MCF 10A (cell line): Measurements from ENCODE around the gene RHAG. TPM values are rescaled to one million over a fixed set of nuclear protein-coding genes. Genes with fewer than 3 reads are reported as not detected.

Source experiments
- BruUV-seq: library from RNA; stranded (reverse); fragments of 400-500 nt; replicated peaks from 2 replicates; lab custom pipeline; 2021; lab: Mats Ljungman, UMichigan
- CTCF ChIA-PET: fragments of 300-600 bp; sonication (Branson Sonifier 250); formaldehyde crosslinking; extraction: SDS; loops from one replicate; lab custom pipeline; 2021; ENCODE audit warnings: antibody characterized with exemption, inconsistent platforms; lab: Yijun Ruan, JAX
- POLR2A ChIA-PET: fragments of 300-600, 350-650 bp; sonication (Branson Sonifier 250); formaldehyde crosslinking; extraction: SDS; loops from one replicate; lab custom pipeline; 2020; ENCODE audit warnings: antibody characterized with exemption, inconsistent platforms; lab: Yijun Ruan, JAX
- DNase-seq: peaks from one replicate; pipeline ENCODE4 v3.0.0-alpha.2; 2018; ENCODE audit not compliant: unreplicated experiment
- H3K27ac Mint-ChIP-seq: one replicate; pipeline ENCODE4 v1.8.0; 2022; ENCODE audit warnings: mild to moderate bottlenecking, low read depth, mixed read lengths; ENCODE audit not compliant: unreplicated experiment
- H3K27me3 Mint-ChIP-seq: one replicate; pipeline ENCODE4 v1.8.0; 2022; ENCODE audit warnings: mixed read lengths; ENCODE audit not compliant: insufficient read depth, unreplicated experiment
- H3K36me3 Mint-ChIP-seq: one replicate; pipeline ENCODE4 v1.8.0; 2022; ENCODE audit warnings: mild to moderate bottlenecking, moderate library complexity, mixed read lengths; ENCODE audit not compliant: insufficient read depth, unreplicated experiment
- H3K4me1 Mint-ChIP-seq: one replicate; pipeline ENCODE4 v1.8.0; 2022; ENCODE audit warnings: mixed read lengths; ENCODE audit not compliant: insufficient read depth, unreplicated experiment
- H3K4me3 Mint-ChIP-seq: one replicate; pipeline ENCODE4 v1.8.0; 2022; ENCODE audit warnings: mild to moderate bottlenecking, moderate library complexity, mixed read lengths; ENCODE audit not compliant: unreplicated experiment
- H3K9me3 Mint-ChIP-seq: one replicate; pipeline ENCODE4 v1.8.0; 2022; ENCODE audit warnings: mixed read lengths; ENCODE audit not compliant: unreplicated experiment
- intact Hi-C: fragments of 100-400 bp; cut with micrococcal nuclease; formaldehyde crosslinking; loops from 2 replicates; pipeline ENCODE4 v1.14.1; 2022
- total RNA-seq: library from RNA; stranded (reverse); gene quantifications from 2 replicates; pipeline ENCODE4 v1.2.3, GENCODE V29; 2022
- TF ChIP-seq, protein P1 (sequence below): fragments of 200-600 bp; IDR thresholded peaks from one replicate; pipeline ENCODE4 v1.8.0; 2022; ENCODE audit warnings: antibody characterized with exemption, mild to moderate bottlenecking; ENCODE audit not compliant: unreplicated experiment

The RHAG gene
- total RNA-seq, 1 experiment from 2014 or later = not detected

DNA sequence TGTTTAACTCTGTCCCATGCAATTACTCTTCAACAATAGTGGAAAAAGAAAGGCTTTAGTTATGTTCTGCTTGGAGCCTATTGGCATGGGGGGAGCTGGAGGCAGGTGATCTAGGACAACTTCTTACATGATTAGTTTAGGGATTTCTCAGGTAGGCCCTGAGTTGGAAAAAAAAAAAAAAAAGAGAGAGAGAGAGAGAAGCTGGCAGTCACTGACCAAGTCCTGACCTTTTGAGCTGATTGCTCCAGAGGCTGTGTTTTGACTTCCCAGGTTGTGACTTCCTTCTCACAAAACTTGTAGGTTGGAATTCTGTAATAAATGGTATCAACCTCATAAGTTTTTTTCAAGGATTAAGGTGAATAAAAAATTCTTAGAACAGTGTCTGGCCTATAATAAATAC lies 78.4 kb downstream of the RHAG start:
- TF ChIP-seq, protein P1, sequence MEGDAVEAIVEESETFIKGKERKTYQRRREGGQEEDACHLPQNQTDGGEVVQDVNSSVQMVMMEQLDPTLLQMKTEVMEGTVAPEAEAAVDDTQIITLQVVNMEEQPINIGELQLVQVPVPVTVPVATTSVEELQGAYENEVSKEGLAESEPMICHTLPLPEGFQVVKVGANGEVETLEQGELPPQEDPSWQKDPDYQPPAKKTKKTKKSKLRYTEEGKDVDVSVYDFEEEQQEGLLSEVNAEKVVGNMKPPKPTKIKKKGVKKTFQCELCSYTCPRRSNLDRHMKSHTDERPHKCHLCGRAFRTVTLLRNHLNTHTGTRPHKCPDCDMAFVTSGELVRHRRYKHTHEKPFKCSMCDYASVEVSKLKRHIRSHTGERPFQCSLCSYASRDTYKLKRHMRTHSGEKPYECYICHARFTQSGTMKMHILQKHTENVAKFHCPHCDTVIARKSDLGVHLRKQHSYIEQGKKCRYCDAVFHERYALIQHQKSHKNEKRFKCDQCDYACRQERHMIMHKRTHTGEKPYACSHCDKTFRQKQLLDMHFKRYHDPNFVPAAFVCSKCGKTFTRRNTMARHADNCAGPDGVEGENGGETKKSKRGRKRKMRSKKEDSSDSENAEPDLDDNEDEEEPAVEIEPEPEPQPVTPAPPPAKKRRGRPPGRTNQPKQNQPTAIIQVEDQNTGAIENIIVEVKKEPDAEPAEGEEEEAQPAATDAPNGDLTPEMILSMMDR = no peak
- no peak for DNase-seq
- Mint-ChIP-seq H3K27ac (no peak overlapping the region), H3K9me3 (no peaks in the 10 kb centered on the region), H3K4me3 (no peak overlapping the region), H3K36me3 (peaks cover 17% of the 10 kb centered on the region), H3K27me3 (no peaks in the 10 kb centered on the region), H3K4me1 (peaks cover 20% of the 10 kb centered on the region)
- intact Hi-C loops = no loop called here
- POLR2A ChIA-PET = interaction anchor here (0.7 to 1.9 kb wide), 3 partner anchors 12 to 48 kb away, joined by 3 to 12 read pairs (median 4); no protein-coding TSS in a partner anchor
- no TSS peak for BruUV-seq
- CTCF ChIA-PET = interaction anchor here (0.7 to 2.9 kb wide), 3 partner anchors 26 to 108 kb away, joined by 3 to 19 read pairs (median 4); no protein-coding TSS in a partner anchor

DNA sequence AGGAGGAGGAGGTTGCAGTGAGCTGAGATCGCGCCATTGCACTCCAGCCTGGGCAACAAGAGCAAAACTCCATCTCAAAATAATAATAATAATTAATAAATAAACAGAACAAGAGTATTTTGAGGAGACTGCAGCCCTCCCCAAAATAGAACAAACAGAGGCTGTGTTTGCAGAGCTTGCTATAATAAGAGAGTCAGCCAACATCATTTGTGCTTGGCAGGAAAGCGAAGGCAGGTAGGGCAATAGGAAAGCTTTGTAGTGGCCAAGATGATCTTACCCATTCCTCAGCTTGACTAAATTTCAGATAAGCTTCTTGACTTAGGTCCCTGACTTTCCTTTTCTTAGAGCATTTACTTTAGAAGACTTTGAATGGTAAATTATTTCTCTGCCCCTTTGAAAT lies 79.5 kb downstream of the RHAG start:
- CTCF ChIA-PET = interaction anchor here (0.7 to 1.2 kb wide), 8 partner anchors 10 to 1698 kb away, joined by 3 to 5 read pairs (median 4); no protein-coding TSS in a partner anchor
- TF ChIP-seq, protein P1 = no peak
- POLR2A ChIA-PET = interaction anchor here (0.6 to 1.9 kb wide), 5 partner anchors 11 to 49 kb away, joined by 3 to 12 read pairs (median 4); no protein-coding TSS in a partner anchor

DNA sequence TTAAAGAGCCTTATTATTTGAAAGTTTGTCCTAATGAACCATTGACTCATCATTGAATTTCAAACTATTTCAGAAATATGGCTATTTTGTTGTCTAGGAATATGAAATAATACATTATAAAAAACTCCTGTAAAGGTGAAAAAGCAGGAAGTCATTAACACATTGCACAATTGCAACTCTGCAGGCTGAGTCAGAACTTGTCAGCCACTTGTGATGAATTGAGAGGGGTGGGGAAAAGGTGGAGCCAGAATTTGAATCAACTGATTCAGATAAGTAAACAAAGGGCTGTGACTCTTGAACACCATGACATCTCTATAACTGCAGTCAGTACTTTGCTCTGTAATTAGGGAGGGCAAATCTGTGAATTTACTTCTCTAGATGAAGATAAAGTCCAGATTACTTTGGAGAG lies 80.2 kb downstream of the RHAG start:
- DNase-seq = peak; percentile 95
- intact Hi-C loops = loop anchor here (1.0 kb wide), 1 partner anchor 15 kb away; no protein-coding TSS in a partner anchor
- peaks cover 17% of the 10 kb centered on the region for H3K36me3 Mint-ChIP-seq

More for the DNA sequence above, 79.5 kb downstream of the RHAG start:
- Mint-ChIP-seq H3K27ac (no peak overlapping the region), H3K4me3 (no peak overlapping the region), H3K9me3 (no peaks in the 10 kb centered on the region), H3K27me3 (no peaks in the 10 kb centered on the region), H3K36me3 (peaks cover 17% of the 10 kb centered on the region), H3K4me1 (peaks cover 30% of the 10 kb centered on the region)
- no TSS peak for BruUV-seq
- intact Hi-C loops = no loop called here
- no peak for DNase-seq

DNA sequence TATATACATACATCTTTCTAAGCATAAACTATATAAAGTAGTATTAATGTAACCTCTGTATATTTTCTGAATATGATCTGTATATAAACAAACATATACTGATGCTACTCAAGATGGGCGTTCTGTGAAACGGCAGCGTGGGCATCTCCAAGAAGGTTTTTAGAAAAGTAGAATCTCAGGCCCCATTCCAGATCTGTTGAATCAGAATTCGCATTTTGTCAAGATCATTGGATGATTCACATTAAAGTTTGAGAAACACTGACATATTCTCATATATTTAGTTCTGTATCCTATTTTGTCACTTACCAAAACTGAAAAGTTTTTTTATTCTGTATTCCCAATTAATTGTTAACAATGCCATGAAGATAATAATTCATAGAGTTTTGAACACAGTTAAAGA lies 80.7 kb downstream of the RHAG start:
- peak overlapping the region; percentile 8 for H3K4me3 Mint-ChIP-seq
- TF ChIP-seq, protein P1 = no peak
- DNase-seq = peak; percentile 27
- H3K27ac Mint-ChIP-seq = peak overlapping the region; percentile 66
- intact Hi-C loops = loop anchor here (1.0 kb wide), 1 partner anchor 15 kb away; no protein-coding TSS in a partner anchor
- peaks cover 17% of the 10 kb centered on the region for H3K36me3 Mint-ChIP-seq
- BruUV-seq = no TSS peak
- H3K9me3 Mint-ChIP-seq = no peaks in the 10 kb centered on the region
- H3K27me3 Mint-ChIP-seq = no peaks in the 10 kb centered on the region
- POLR2A ChIA-PET = interaction anchor here (0.6 to 1.4 kb wide), 4 partner anchors 13 to 361 kb away, joined by 3 to 8 read pairs (median 4); no protein-coding TSS in a partner anchor
- CTCF ChIA-PET = no interaction called here
- H3K4me1 Mint-ChIP-seq = peaks cover 36% of the 10 kb centered on the region

More for the DNA sequence above, 80.2 kb downstream of the RHAG start:
- H3K4me3 Mint-ChIP-seq = peak overlapping the region; percentile 8
- H3K27ac Mint-ChIP-seq = peak overlapping the region; percentile 66
- H3K4me1 Mint-ChIP-seq = peaks cover 36% of the 10 kb centered on the region
- ChIA-PET POLR2A (interaction anchor here (0.6 to 1.4 kb wide), 5 partner anchors 13 to 360 kb away, joined by 3 to 8 read pairs (median 3); no protein-coding TSS in a partner anchor), CTCF (no interaction called here)
- no peaks in the 10 kb centered on the region for H3K27me3 Mint-ChIP-seq
- no TSS peak for BruUV-seq
- TF ChIP-seq, protein P1 = no peak
- no peaks in the 10 kb centered on the region for H3K9me3 Mint-ChIP-seq

Other genes with a start within 250 kb of the RHAG start
- 17.8 and 22.1 TPM in 2 replicates for gene MMUT, start 173.6 kb downstream of the RHAG start, total RNA-seq
- 3.9 and 5.4 TPM in 2 replicates for gene CENPQ, start 173.5 kb downstream of the RHAG start, total RNA-seq
- gene GLYATL3, start 136.9 kb downstream of the RHAG start, total RNA-seq = not detected in 2 replicates
- 29.9 and 37.0 TPM in 2 replicates for gene C6orf141, start 86.2 kb downstream of the RHAG start, total RNA-seq
- not detected in 2 replicates for gene CRISP2, start 76.7 kb upstream of the RHAG start, total RNA-seq
- gene CRISP3, start 107.5 kb upstream of the RHAG start, total RNA-seq = not detected in 2 replicates
- not detected in 2 replicates for gene PGK2, start 150.4 kb upstream of the RHAG start, total RNA-seq
- not detected in 2 replicates for gene CRISP1, start 229.7 kb upstream of the RHAG start, total RNA-seq